GM19463 (cell line): ENCODE measurements around the gene TEX22.

Source experiments
- ATAC-seq: cut with Tn5 transposase; IDR thresholded peaks from one replicate; pipeline ENCODE4 v1.9.1; 2021; ENCODE audit warnings: mild to moderate bottlenecking, moderate library complexity; ENCODE audit not compliant: unreplicated experiment

The TEX22 gene

GRCh38 chr14:105452963-105453362 is 54.6 kb downstream of the TEX22 start:
- no peak for ATAC-seq

GRCh38 chr14:105453847-105454246 is 55.5 kb downstream of the TEX22 start:
- ATAC-seq = no peak

- ATAC-seq = no peak
Observed at GRCh38 chr14:105455086-105455640, 56.8 kb downstream of the TEX22 start.

- no peak for ATAC-seq
Observed at GRCh38 chr14:105455766-105456660, 57.7 kb downstream of the TEX22 start.

GRCh38 chr14:105456736-105457617 is 58.6 kb downstream of the TEX22 start:
- no peak for ATAC-seq

GRCh38 chr14:105458010-105458409 is 59.7 kb downstream of the TEX22 start:
- no peak for ATAC-seq

GRCh38 chr14:105458571-105458970 is 60.2 kb downstream of the TEX22 start:
- ATAC-seq = no peak

GRCh38 chr14:105460116-105460515 is 61.8 kb downstream of the TEX22 start:
- no peak for ATAC-seq

- ATAC-seq = no peak
Observed at GRCh38 chr14:105460616-105461015, 62.3 kb downstream of the TEX22 start.

- no peak for ATAC-seq
Observed at GRCh38 chr14:105461903-105462302, 63.6 kb downstream of the TEX22 start.
